Caco-2 (cell line): ENCODE measurements around the gene DUSP1. TPM values are rescaled to one million over a fixed set of nuclear protein-coding genes. Genes with fewer than 3 reads are reported as not detected.

ENCODE experiments used
- BruUV-seq: library from RNA; stranded (reverse); fragments of 400-500 nt; replicated peaks from 2 replicates; lab custom pipeline; 2021; lab: Mats Ljungman, UMichigan
- CTCF ChIA-PET: fragments of 300-600 bp; sonication (Branson Sonifier 250); formaldehyde crosslinking; loops from one replicate; lab custom pipeline; 2022; ENCODE audit warnings: antibody characterized with exemption; lab: Charles Lee
- POLR2A ChIA-PET: fragments of 300-600 bp; sonication (Branson Sonifier 250); formaldehyde crosslinking; loops from one replicate; lab custom pipeline; 2022; ENCODE audit warnings: antibody characterized with exemption; lab: Charles Lee
- DNase-seq, 2 experiments: peaks; one replicate each; pipeline versions ENCODE4 v3.0.0 to v3.0.0-alpha.2; 2020 to 2022
- H3K27me3 ChIP-seq: replicated peaks from 2 replicates; pipeline ENCODE4 v1.6.0; 2011; ENCODE audit warnings: low read length; ENCODE audit not compliant: control insufficient read depth, insufficient read depth
- H3K36me3 ChIP-seq: 2 replicates; pipeline ENCODE4 v1.5.1; 2011; ENCODE audit warnings: low read length; ENCODE audit not compliant: control insufficient read depth, insufficient read depth
- H3K4me1 ChIP-seq: fragments of 250-450 bp; sonication (Bioruptor Pico); 2 replicates; pipeline ENCODE4 v1.5.1; 2020; ENCODE audit warnings: mild to moderate bottlenecking
- H3K4me3 ChIP-seq: 2 replicates; pipeline ENCODE4 v1.5.1; 2011; ENCODE audit warnings: low read depth, mild to moderate bottlenecking, control low read depth, low read length
- H3K9me3 ChIP-seq: fragments of 250-450 bp; sonication (Bioruptor Pico); 2 replicates; pipeline ENCODE4 v1.5.1; 2020; ENCODE audit warnings: mild to moderate bottlenecking, moderate library complexity
- H3K27ac Mint-ChIP-seq: one replicate; pipeline ENCODE4 v1.8.0; 2022; ENCODE audit warnings: mixed read lengths; ENCODE audit not compliant: unreplicated experiment
- H3K27me3 Mint-ChIP-seq: one replicate; pipeline ENCODE4 v1.8.0; 2022; ENCODE audit warnings: mixed read lengths; ENCODE audit not compliant: insufficient read depth, unreplicated experiment
- H3K36me3 Mint-ChIP-seq: one replicate; pipeline ENCODE4 v1.8.0; 2022; ENCODE audit warnings: mild to moderate bottlenecking, mixed read lengths; ENCODE audit not compliant: insufficient read depth, unreplicated experiment
- H3K4me1 Mint-ChIP-seq: one replicate; pipeline ENCODE4 v1.8.0; 2022; ENCODE audit warnings: low read depth, mixed read lengths; ENCODE audit not compliant: unreplicated experiment
- H3K4me3 Mint-ChIP-seq: one replicate; pipeline ENCODE4 v1.8.0; 2022; ENCODE audit warnings: mild to moderate bottlenecking, moderate library complexity, mixed read lengths; ENCODE audit not compliant: unreplicated experiment
- H3K9me3 Mint-ChIP-seq: one replicate; pipeline ENCODE4 v1.8.0; 2022; ENCODE audit warnings: mixed read lengths; ENCODE audit not compliant: unreplicated experiment
- intact Hi-C: fragments of 100-400 bp; cut with micrococcal nuclease; formaldehyde crosslinking; loops from one replicate; pipeline ENCODE4 v1.10.0; 2022; ENCODE audit not compliant: unreplicated experiment
- total RNA-seq: library from RNA; stranded (reverse); gene quantifications from 2 replicates; pipeline ENCODE4 v1.2.3, GENCODE V29; 2022
- TF ChIP-seq, protein P1 (sequence below), 2 experiments: fragments of 200-600 bp in 1 of 2; IDR thresholded peaks; 1 replicate in 1 of 2; 2 replicates in 1 of 2; pipeline versions ENCODE4 v1.5.1 to v1.8.0; 2011 to 2022; ENCODE audit warnings: antibody characterized with exemption in 1 of 2, control low read depth in 1 of 2, inconsistent platforms in 1 of 2, low read depth in 1 of 2, low read length in 1 of 2, mild to moderate bottlenecking in 1 of 2, moderate library complexity in 1 of 2; ENCODE audit not compliant: insufficient read depth in 1 of 2, severe bottlenecking in 1 of 2, unreplicated experiment in 1 of 2

DUSP1 gene
- total RNA-seq, 1 experiment from 2014 or later, result 28.3 TPM

DNA sequence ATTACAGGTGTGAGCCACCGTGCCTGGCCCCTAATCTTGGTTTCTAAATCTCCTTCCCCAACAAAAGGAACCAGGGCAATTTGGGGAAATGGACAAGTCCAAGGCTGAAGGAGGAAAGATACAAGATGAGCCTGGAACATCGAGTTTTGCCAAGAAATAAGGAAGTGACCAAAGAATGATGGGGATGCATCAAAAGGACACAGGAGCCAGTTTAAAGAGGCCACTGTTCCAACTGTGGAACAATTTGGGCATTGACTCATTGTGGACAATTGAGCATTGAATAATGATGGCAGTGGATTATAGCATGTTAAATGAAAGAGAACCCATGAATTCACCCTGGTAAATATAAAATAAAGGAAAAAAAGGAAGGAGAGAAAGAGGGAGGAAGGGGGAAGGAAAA lies 47.5 kb downstream of the DUSP1 start:
- no peak overlapping the region for H3K27ac Mint-ChIP-seq
- H3K4me3 Mint-ChIP-seq, result no peak overlapping the region
- ChIA-PET POLR2A (no interaction called here), CTCF (no interaction called here)
- H3K27me3 Mint-ChIP-seq, result no peaks in the 10 kb centered on the region
- H3K36me3 ChIP-seq, result no peaks in the 10 kb centered on the region
- no peaks in the 10 kb centered on the region for H3K9me3 Mint-ChIP-seq
- H3K4me3 ChIP-seq, result no peak overlapping the region
- peaks cover 14% of the 10 kb centered on the region for H3K4me1 Mint-ChIP-seq
- H3K9me3 ChIP-seq, result no peaks in the 10 kb centered on the region
- H3K36me3 Mint-ChIP-seq, result no peaks in the 10 kb centered on the region
- intact Hi-C loops, result no loop called here
- TF ChIP-seq, protein P1, sequence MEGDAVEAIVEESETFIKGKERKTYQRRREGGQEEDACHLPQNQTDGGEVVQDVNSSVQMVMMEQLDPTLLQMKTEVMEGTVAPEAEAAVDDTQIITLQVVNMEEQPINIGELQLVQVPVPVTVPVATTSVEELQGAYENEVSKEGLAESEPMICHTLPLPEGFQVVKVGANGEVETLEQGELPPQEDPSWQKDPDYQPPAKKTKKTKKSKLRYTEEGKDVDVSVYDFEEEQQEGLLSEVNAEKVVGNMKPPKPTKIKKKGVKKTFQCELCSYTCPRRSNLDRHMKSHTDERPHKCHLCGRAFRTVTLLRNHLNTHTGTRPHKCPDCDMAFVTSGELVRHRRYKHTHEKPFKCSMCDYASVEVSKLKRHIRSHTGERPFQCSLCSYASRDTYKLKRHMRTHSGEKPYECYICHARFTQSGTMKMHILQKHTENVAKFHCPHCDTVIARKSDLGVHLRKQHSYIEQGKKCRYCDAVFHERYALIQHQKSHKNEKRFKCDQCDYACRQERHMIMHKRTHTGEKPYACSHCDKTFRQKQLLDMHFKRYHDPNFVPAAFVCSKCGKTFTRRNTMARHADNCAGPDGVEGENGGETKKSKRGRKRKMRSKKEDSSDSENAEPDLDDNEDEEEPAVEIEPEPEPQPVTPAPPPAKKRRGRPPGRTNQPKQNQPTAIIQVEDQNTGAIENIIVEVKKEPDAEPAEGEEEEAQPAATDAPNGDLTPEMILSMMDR (IDR thresholded peaks at IDR 0.05; ENCODE audit: insufficient read depth in 1 of 2, low read depth in 1 of 2, low read length in 1 of 2, severe bottlenecking in 1 of 2, unreplicated experiment in 1 of 2), result no peak
- BruUV-seq, result no TSS peak
- H3K4me1 ChIP-seq, result peaks cover 12% of the 10 kb centered on the region
- H3K27me3 ChIP-seq, result no peaks in the 10 kb centered on the region
- no peak for DNase-seq

DNA sequence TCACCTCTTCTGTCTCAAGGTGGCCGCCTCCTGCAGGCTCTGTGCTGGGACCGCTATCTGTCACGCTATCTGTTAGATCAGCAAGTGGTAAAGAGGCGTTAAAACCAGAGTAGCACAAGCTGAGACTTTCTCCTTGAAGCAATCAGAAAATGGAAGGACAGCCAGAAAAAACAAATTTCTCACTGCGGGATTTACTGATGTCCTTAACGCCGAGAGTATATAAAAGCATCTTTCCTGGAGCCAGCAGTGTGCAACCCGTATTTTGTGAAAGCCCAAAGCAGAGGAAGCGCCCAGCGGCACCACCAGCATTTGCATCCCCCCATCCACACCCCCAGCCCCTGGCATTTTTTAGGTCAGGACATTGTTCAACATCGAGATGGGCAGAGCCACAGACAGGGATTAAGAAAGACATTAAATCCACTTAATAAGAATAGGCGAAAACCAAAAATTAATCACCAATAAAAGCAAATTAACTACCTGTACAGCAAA lies 48.6 kb downstream of the DUSP1 start:
- H3K4me1 ChIP-seq, result peaks cover 12% of the 10 kb centered on the region
- no peak for DNase-seq
- H3K36me3 ChIP-seq, result no peaks in the 10 kb centered on the region
- Mint-ChIP-seq H3K27ac (no peak overlapping the region), H3K4me3 (no peak overlapping the region), H3K36me3 (no peaks in the 10 kb centered on the region), H3K9me3 (no peaks in the 10 kb centered on the region), H3K27me3 (no peaks in the 10 kb centered on the region), H3K4me1 (peaks cover 14% of the 10 kb centered on the region)
- intact Hi-C loops, result no loop called here
- POLR2A ChIA-PET, result no interaction called here
- H3K9me3 ChIP-seq, result no peaks in the 10 kb centered on the region
- no peaks in the 10 kb centered on the region for H3K27me3 ChIP-seq
- TF ChIP-seq, protein P1 (IDR thresholded peaks at IDR 0.05; ENCODE audit: insufficient read depth in 1 of 2, low read depth in 1 of 2, low read length in 1 of 2, severe bottlenecking in 1 of 2, unreplicated experiment in 1 of 2), result no peak
- BruUV-seq, result no TSS peak
- CTCF ChIA-PET, result no interaction called here
- H3K4me3 ChIP-seq, result no peak overlapping the region

DNA sequence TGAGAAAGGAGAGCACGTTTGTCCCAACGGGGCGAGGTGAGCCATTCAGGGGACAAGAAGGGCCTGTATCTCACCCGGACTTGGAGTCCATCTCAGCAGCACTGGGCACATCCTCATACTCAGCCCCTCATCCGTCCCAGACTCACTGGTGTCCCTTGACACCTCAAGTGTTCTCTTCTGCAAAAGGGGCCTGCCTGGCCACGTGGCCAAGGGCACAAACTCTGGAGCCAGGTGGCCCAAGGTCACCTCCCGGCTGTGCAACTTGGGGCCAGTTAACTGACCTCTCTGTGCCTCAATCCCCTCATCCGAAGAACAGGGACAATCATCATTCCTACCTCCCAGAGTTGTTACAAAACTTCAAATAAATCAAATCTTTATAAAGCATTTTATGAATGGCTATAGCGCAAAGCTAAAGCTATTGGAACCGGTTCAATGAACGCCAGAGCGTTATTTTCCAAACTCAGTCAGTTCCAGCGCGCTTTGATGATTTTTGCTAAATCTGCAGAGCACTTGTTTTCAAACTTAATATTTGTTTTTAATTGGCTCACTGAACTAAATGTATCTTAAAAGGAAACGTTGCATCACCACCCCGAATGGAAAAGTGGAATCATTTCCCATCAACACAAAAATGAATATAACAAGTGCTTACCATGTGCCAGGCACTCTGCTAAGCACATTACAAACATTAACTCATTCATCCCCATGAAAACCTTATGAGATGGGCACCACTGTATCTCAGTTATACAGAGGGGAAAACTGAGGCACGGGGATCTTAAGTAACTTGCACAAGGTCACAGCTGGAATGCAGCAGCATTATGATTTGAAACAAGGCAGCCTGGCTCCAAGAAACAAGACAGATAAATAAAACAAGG lies 49.3 kb downstream of the DUSP1 start:
- Mint-ChIP-seq H3K27ac (no peak overlapping the region), H3K4me1 (peaks cover 11% of the 10 kb centered on the region), H3K27me3 (no peaks in the 10 kb centered on the region), H3K36me3 (no peaks in the 10 kb centered on the region), H3K4me3 (no peak overlapping the region), H3K9me3 (no peaks in the 10 kb centered on the region)
- no peaks in the 10 kb centered on the region for H3K36me3 ChIP-seq
- intact Hi-C loops, result no loop called here
- POLR2A ChIA-PET, result no interaction called here
- no peak for DNase-seq
- CTCF ChIA-PET, result no interaction called here
- peaks cover 13% of the 10 kb centered on the region for H3K4me1 ChIP-seq
- no peaks in the 10 kb centered on the region for H3K27me3 ChIP-seq
- no TSS peak for BruUV-seq
- TF ChIP-seq, protein P1 (IDR thresholded peaks at IDR 0.05; ENCODE audit: insufficient read depth in 1 of 2, low read depth in 1 of 2, low read length in 1 of 2, severe bottlenecking in 1 of 2, unreplicated experiment in 1 of 2), result no peak
- no peaks in the 10 kb centered on the region for H3K9me3 ChIP-seq
- no peak overlapping the region for H3K4me3 ChIP-seq
